HG03097 (cell line): ENCODE data around the gene MPZL1.
"Not testable (repeated sequence)": the region's sequence is repeated elsewhere in the genome, so short reads cannot be mapped to it uniquely, and the experiment has no call there.

ENCODE experiments used
- ATAC-seq: cut with Tn5 transposase; IDR thresholded peaks from one replicate; pipeline ENCODE4 v1.9.1; 2021; ENCODE audit not compliant: unreplicated experiment, low FRiP score

Gene MPZL1

GRCh38 chr1:167717351-167717750 lies 4.4 kb upstream of the MPZL1 start:
- no peak for ATAC-seq

GRCh38 chr1:167718914-167719691 lies 2.7 kb upstream of the MPZL1 start:
- ATAC-seq: no peak

DNA sequence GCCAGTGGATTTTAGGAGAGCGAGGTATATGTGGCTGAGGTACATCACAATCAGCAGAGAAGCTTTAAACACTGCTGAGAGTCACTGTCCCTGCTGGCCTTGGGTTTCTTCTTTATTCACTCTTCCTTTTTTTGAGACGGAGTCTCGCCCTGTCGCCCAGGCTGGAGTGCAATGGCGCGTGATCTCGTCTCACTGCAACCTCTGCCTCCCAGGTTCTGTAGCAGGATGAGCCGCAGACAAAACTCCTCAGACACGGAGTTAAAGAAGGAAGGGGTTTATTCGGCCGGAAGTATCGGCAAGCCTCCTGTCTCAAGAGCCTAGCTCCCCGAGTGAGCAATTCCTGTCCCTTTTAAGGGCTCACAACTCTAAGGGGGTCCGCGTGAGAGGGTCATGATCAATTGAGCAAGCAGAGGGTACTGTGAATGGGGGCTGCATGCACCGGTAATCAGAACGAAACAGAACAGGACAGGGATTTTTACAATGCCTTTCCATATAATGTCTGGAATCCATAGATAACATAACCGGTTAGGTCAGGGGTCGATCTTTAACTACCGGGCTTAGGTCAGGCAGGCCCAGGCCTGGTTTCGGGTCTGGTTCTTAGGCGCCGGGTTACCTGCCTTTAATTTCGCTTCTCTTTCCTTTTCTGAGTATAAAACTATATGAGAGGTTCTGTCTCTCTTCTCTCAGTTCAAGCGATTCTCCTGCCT lies 1.9 kb upstream of the MPZL1 start:
- not testable (repeated sequence) for ATAC-seq

DNA sequence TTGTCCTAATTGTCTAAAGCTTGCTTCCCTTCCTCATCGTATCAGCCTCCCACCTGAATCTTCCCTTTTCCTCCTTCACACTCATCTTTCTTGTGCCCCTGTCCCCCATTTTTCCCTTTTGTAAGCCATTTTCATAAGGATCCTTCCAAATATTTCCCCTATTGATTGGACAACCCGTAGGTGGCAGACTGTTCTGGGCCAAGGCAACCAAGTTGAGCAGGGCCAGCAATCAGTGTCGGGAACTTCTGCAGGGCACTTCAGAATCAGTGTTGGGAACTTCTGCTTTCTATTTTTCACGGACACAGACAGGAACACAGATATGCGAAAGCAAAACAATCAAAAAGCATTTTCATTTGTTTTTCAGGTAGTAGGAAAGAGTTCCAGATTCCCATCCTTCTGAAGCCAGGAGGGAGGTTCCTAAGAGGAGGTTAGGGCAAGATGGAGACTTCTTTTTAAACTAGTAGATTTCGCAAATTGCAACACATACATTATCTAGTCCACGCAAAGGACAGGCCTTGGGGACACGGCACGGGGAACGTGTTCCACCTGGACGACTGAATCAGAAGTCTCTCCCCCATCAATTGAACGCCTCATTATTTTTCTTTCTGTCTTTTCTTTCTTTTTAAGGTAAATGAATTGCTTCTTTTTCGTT lies 691 bp upstream of the MPZL1 start:
- no peak for ATAC-seq

- ATAC-seq: no peak
Observed at GRCh38 chr1:167722152-167722869, 529 bp downstream of the MPZL1 start.

GRCh38 chr1:167722870-167723251 lies 1.1 kb downstream of the MPZL1 start:
- no peak for ATAC-seq

DNA sequence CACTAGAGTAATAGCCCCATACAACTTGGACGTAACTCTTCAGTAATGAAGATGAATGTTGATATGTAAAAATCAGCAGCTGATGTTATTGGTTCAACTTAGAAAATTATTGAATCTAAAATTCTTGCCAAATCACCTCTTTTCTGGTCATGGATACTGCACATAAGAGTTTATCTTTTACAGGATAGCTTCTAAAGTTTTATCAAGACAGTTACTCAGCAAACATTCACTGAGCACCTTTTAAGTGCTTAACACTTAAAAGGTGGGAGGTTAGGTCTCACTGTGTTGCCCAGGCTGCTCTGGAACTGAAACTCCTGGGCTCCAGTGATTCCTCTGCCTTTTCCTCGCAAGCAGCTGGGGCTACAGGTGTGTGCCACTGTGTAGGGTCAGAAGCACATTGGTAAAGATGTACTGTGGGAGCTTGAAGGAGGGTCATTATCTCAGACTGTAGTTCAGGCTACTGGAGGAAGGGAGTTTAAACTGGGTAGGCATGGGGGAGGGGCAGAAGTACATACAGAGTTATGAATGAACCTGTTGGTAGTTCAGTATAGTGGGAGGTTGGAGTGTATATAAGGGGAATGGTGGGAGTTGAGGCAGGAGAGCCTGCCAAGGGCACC lies 2.0 kb downstream of the MPZL1 start:
- ATAC-seq: no peak

DNA sequence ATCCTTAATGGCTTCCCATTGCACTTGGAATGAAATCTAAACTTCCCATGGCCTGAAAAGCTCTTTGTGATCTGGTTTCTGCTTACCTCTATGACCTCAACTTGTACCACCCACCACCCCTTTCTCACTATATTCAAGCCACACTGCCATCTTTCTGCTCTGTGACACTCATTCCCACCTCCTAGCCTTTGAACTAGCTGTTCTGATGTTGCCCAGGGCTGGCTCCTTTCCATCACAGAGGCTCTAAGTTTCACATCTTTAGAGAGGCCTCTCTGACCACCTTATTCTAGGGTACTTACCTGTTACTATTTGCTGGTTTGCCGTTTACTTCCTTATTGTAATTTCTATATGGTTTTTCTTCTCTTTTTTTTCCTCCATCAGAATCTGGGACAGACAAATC lies 4.2 kb downstream of the MPZL1 start:
- no peak for ATAC-seq

DNA sequence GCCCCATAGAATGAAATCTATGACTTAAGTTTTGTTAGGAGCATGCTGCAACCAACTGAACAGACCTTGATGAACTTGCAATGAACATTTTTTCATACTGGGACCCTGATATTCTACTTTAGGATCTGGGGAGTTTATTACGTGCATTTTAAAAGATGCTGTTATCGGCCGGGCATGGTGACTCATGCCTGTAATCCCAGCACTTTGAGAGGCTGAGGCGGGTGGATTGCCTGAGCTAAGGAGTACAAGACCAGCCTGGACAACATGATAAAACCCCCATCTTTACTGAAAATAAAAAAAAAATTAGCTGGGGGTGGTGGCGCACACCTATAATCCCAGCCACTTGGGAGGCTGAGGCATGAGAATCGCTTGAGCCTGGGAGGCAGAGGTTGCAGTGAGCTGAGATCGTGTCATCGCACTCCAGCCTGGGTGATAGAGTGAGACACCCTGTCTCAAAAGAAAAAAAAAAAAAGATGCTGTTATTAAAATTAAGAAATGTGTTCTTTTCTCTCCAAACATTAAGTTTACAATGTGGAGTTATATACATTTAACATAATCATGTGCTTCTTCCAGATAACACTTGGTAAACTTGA lies 7.1 kb downstream of the MPZL1 start:
- no peak for ATAC-seq

- no peak for ATAC-seq
Observed at GRCh38 chr1:167734227-167734626, 12.4 kb downstream of the MPZL1 start.

GRCh38 chr1:167734841-167735240 lies 13.1 kb downstream of the MPZL1 start:
- no peak for ATAC-seq

- ATAC-seq: no peak
Observed at GRCh38 chr1:167737169-167737568, 15.4 kb downstream of the MPZL1 start.

GRCh38 chr1:167738158-167738557 lies 16.4 kb downstream of the MPZL1 start:
- no peak for ATAC-seq

- ATAC-seq: no peak
Observed at GRCh38 chr1:167739752-167740151, 18.0 kb downstream of the MPZL1 start.

DNA sequence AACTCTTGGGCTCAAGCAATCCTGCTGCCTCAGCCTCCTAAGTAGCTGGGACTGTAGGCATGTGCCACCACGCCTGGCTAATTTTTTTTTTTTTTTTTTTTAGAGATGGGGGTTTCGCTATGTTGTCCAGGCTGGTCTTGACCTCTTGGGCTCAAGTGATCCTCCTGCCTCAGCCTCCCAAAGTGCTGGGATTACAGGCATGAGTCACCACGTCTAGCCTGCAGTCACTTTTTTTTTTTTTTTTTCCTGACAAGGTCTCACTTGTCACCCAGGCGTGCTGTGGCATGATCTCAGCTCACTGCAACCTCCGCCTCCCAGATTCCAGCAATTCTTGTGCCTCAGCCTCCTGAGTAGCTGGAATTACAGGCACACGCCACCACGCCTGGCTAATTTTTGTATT lies 19.3 kb downstream of the MPZL1 start:
- not testable (repeated sequence) for ATAC-seq

DNA sequence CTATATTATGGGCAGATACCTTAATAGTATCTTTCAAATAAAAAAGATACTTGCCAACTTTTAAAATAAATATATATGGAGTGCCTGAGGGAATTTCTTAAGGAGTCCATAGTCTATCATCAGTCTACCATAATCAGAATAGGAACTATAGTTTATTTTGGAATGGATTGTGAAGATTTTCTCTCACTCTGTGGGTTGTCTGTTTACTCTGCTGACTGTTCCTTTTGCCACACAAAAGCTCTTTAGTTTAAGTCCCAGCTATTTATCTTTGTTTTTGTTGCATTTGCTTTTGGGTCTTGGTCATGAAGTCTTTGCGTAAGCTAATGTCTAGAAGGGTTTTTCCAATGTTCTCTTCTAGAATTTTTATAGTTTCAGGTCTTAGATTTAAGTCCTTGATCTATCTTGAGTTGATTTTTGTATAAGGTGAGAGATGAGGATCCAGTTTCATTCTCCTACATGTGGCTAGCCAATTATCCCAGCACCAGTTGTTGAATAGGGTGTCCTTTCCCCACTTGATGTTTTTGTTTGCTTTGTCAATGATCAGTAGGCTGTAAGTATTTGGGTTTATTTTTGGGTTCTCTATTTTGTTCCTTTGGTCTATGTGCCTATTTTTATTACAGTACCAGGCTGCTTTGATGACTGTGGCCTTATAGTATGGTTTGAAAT lies 20.7 kb downstream of the MPZL1 start:
- not testable (repeated sequence) for ATAC-seq

DNA sequence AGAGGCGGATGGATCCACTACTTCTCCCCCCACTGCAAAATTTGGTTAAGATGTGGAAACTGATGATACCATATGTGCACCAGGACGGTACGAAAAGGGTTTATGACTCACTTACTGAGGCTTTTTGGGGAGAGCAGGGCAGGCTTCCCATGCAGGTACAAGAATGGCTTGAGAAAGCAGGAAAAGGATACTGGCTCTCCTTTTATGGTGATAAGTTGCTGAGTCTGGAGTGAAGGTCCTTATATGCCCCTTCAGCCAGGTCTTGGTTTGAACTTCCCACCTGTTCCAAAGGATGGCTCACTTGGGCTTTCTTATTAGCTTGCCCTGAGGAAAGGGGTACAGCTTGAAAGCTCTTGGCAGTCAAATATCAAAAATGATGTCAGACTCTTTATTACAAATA lies 23.1 kb downstream of the MPZL1 start:
- ATAC-seq: no peak

DNA sequence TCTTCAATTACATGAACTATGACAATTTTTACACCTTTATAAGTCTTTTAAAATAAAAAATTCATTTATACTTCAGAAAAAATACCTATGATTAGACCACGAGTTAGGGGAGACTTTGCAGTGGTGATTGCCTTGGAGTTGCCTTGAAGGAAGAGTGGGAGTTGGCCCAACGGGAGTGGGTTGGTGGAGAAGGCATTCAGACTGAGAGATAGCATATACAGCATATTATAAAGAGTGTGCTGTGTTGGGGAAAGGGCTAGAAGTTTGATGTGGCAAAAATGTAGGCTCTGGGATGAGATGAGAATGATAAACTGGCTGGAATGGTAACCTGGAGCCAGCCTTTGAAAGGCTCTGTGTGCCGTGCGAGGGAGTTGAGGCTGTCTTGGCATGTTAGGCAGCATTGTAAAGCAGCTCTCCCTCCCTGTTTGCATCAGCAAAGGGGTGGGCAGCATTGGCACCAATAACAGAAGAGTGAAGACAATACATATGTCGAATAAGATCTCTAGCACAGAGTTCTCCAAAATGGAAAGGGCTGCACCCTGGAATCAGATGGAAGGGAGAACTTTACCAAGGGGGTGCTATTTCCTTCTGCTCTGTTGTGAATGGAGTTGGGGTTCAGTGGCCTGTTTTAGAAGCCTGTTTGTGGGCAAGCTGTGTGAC lies 24.4 kb downstream of the MPZL1 start:
- no peak for ATAC-seq

- no peak for ATAC-seq
Observed at GRCh38 chr1:167746988-167747655, 25.3 kb downstream of the MPZL1 start.
